ENCODE data around the gene SEMA5A.

The SEMA5A gene

GRCh38 chr5:9218358-9218757 lies 327.5 kb downstream of the SEMA5A start:
- no peak for DNase-seq (ENCODE audit: low read depth, low spot score)

DNA sequence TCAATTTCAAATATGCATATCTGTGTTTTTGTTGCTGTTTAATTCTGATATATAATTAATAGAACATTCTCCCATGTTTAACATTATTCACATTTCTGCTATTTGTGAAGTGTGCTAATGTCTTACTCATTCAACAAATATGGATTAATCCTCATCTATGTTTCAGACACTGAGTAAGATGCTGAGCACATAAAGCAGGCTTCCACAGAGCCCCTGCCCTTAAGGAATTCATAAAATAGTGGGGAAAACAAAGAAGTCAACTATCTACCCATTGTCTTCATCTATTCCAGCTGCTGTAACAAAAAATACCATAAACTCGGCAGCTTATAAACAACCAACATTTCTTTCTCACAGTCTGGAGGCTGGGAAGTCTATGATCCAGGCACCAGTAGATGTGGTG lies 333.3 kb downstream of the SEMA5A start:
- no peak for DNase-seq (ENCODE audit: low read depth, low spot score)

DNA sequence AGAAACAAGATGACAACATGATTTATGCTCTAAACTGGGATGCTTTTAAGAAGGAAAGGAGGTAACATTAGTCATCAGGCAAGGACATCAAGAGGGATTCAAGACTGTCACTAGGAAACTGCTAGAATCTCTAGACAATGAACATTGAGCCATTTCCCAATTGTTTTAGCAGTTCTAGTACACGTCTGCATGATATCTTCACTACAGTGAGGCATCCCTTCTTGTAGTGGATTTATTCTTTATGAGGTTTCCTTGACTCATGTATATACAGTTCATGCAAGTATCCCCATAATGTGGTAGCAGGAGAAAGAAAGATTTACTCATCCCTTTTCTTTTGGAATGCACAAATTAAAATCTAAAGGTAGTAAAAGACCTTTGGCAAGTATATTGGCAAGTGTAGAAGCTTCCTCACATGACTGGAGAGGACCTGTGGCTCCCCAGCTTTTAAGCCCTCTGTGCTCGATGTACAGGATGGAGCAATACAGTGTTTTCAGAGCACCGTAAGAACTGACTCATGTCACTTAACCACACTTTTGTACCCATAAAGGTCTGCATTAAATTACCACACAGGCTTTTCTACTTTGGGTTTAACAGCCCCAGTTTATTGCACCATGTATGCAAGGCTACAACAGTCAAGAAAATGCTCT lies 335.9 kb downstream of the SEMA5A start:
- DNase-seq (ENCODE audit: low read depth, low spot score): no peak

DNA sequence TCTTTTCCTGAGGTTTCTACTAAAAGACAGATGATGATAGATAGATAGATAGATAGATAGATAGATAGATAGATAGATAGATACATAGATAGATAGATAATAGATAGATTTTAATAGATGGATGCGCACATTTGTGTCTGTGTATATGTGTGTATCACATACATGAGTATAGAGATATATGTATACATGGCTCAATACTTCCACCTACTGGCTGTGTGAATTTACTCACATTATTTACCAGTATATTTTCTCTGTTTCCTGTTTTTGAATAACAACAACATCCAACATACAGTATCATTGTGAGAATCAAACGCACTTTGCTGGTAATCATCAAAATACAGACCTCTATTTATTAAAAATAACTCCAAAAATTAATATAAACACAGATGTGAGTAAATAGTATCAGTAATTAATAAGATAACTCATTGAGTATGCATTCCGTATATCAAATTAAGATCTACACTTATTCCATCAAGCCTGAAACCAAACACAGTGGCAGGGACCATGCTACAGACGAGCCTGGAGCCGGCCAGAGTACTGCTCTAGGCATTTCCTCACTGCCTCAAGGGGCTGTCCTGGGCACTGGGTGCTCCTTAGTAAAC lies 338.0 kb downstream of the SEMA5A start:
- no peak for DNase-seq (ENCODE audit: low read depth, low spot score)

DNA sequence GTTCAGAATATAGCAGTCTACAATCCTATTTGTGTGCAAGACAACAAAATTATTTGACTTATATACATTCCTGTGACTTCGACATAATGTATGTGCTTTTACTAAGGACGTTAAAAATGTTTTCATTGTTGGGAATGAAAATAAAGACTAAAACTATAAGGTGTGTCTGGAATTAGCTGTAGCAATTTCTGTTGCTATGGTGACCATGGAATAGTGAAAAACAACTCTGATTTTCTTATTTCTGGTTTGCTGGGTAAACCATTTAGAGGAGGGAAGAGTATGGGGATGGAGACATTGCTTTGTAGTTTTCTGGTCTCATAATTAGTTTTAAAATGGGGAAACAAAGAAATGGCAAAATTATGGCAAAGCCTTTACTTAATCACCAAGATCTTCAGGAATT lies 343.2 kb downstream of the SEMA5A start:
- DNase-seq (ENCODE audit: low read depth, low spot score): no peak

DNA sequence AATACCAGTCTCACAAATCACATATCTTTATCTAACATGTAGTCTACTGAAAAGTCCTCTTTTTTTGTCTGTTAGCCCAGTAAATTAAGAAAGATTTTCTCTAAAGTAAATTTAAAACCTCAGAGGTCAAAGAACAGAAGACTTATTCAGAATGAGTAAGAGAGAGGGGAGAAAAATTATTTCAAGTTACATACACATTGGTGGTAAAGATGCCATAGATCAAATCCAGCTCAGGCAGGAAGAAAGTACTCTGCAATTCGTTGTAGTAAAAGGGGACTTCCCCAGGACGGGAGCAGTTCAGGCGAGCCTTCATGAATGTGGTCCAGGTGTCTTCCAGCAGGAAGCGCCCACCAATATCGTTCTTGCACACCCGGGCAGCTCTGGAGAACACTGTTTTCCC lies 344.1 kb downstream of the SEMA5A start:
- no peak for DNase-seq (ENCODE audit: low read depth, low spot score)

- DNase-seq (ENCODE audit: low read depth, low spot score): no peak
Observed at GRCh38 chr5:9201011-9201410, 344.9 kb downstream of the SEMA5A start.

- DNase-seq (ENCODE audit: low read depth, low spot score): no peak
Observed at GRCh38 chr5:9198394-9198793, 347.5 kb downstream of the SEMA5A start.

DNA sequence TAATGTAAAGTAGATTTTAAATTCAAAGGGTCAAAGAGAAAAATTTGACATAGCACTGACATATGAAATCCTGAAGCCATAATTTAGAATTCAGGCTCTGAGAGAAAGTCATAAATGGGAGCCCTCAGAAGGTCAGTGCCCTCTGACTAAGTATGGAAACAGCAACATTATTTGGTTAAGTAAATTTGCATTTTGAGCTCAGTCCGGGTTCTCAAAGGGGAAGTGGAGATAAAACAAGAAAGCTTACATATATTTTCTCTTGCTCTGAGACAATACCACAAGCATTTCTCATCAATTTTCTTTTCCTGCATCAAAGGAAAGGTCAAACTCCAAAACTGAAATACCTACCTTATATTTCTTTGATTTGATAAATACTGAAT lies 348.0 kb downstream of the SEMA5A start:
- DNase-seq (ENCODE audit: low read depth, low spot score): no peak

DNA sequence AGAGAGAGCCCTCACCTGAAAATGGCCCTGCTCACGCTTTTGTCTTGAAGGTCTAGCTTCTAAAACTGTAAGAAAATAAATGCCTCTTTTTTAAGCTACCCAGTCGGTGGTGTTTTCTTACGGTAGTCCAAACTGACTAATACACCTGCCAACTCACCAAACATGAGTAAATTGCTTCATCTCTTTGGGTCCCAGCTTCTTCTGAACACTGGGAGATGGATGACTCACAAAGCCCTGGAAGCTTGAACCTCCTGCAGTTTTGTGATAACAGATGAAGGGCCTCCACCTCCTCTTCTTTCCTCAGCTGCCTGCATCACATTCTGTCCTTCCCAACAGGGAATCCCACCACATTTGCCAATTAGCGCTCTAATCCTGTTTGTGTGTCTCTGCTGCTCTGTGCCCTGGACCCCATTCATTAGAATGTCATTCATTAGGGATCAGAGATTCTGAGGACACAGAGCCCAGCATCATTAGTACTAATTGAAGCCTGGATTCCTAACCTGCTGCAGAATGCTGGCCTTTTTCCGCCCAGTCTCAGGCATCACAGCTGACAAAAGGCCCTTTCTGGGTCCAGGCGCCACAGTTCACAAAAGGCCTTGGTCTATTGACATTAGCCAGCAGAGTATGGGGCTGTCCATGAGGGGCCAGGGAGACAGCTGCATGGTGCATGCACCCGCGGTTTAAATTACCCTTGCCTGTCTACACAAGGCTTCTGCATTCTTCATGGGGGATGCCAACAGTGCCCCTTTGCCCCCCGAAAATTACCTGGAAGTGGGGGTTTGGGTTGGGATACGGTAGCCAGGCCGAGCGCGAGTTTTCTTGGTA lies 349.3 kb downstream of the SEMA5A start:
- DNase-seq (ENCODE audit: low read depth, low spot score): no peak

GRCh38 chr5:9194509-9194908 lies 351.4 kb downstream of the SEMA5A start:
- no peak for DNase-seq (ENCODE audit: low read depth, low spot score)

DNA sequence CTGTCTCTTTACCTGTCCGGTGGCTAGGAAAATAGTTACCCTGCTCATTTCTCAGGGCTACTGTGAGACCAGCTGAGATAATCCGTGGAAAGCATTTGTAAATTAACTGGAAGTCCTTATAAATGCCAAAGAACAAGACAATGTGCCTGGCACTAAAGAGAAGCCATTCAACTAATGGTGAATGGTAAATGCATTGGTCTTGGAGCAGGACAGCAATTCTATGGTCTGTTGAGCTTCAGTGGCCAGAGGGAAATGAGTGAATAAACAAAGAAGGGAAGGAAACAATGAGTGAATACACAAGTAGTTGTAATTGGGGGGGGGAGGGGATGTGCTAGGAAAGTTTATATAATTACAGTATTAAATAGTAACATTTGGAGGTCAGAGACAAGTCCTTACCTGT lies 353.6 kb downstream of the SEMA5A start:
- DNase-seq (ENCODE audit: low read depth, low spot score): no peak

GRCh38 chr5:9189681-9190080 lies 356.2 kb downstream of the SEMA5A start:
- no peak for DNase-seq (ENCODE audit: low read depth, low spot score)

DNA sequence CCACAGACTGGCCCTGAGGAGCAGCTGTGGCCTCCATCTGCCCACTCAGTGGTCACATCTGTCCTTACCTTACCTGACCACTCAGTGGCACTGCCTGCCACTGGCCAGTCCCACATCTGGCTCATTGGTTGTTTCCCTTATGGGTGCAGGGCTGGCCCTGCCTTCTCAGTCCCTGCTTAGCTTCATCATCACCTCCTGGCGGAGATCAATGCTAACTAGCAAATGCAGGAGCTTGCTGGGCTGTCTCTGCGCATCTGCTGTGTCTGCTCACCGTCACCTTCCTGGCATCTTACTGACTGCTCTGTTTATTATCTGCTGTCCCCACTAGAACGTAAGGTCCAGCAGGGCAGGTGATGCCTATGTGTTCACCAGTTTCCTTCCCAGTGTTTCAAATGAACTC lies 356.9 kb downstream of the SEMA5A start:
- DNase-seq (ENCODE audit: low read depth, low spot score): no peak

GRCh38 chr5:9188131-9188530 lies 357.7 kb downstream of the SEMA5A start:
- no peak for DNase-seq (ENCODE audit: low read depth, low spot score)

GRCh38 chr5:9187614-9188013 lies 358.3 kb downstream of the SEMA5A start:
- no peak for DNase-seq (ENCODE audit: low read depth, low spot score)

DNA sequence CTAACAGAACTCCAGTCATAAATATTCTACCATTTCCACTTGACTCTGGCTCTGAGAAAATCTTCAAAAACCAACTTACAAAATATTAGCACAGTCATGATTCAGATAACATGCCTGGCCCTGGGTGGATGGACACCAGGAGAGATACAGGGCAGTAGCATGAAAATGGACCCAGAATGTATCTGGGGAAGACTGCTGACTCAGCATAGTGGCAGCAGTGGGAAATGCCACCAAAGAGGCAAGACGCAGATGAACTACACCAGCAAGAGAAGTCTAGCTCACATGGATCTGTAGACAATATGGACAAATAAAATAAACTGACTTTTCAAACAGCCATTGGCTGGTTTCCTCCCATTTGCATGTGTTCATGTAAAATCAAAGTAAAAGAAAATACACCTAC lies 359.8 kb downstream of the SEMA5A start:
- DNase-seq (ENCODE audit: low read depth, low spot score): no peak

- DNase-seq (ENCODE audit: low read depth, low spot score): no peak
Observed at GRCh38 chr5:9183992-9184391, 361.9 kb downstream of the SEMA5A start.

- DNase-seq (ENCODE audit: low read depth, low spot score): no peak
Observed at GRCh38 chr5:9182899-9183695, 362.8 kb downstream of the SEMA5A start.

- no peak for DNase-seq (ENCODE audit: low read depth, low spot score)
Observed at GRCh38 chr5:9176641-9177040, 369.2 kb downstream of the SEMA5A start.

GRCh38 chr5:9174446-9174845 lies 371.4 kb downstream of the SEMA5A start:
- DNase-seq (ENCODE audit: low read depth, low spot score): no peak
